ENCODE measurements around the gene ENO4.

The ENO4 gene

DNA sequence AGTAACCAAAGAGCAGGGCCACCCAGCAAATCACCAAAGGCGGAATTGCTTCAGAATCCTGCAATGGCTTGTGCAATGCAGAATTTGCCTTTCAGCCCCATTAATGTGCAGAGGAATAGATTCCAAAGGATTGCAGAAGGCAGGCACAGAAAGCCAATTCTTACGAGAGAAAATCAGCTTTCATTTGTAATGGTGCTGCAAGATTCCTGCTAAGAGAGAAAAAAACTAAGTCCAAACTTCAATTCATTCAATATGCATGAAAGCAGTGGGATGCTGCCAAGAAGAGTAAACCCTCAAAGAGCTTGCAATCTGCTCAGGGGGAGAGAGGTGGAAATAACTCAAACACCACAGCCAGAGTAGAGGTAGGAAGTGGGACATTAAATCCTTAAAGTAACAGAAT is 70.4 kb downstream of the ENO4 start:
- TF ChIP-seq, protein P1, sequence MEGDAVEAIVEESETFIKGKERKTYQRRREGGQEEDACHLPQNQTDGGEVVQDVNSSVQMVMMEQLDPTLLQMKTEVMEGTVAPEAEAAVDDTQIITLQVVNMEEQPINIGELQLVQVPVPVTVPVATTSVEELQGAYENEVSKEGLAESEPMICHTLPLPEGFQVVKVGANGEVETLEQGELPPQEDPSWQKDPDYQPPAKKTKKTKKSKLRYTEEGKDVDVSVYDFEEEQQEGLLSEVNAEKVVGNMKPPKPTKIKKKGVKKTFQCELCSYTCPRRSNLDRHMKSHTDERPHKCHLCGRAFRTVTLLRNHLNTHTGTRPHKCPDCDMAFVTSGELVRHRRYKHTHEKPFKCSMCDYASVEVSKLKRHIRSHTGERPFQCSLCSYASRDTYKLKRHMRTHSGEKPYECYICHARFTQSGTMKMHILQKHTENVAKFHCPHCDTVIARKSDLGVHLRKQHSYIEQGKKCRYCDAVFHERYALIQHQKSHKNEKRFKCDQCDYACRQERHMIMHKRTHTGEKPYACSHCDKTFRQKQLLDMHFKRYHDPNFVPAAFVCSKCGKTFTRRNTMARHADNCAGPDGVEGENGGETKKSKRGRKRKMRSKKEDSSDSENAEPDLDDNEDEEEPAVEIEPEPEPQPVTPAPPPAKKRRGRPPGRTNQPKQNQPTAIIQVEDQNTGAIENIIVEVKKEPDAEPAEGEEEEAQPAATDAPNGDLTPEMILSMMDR (IDR thresholded peaks at IDR 0.05; ENCODE audit: low read depth, low read length) = no peak
- no peak overlapping the region for H3K4me3 ChIP-seq (ENCODE audit: low read depth, low read length)

DNA sequence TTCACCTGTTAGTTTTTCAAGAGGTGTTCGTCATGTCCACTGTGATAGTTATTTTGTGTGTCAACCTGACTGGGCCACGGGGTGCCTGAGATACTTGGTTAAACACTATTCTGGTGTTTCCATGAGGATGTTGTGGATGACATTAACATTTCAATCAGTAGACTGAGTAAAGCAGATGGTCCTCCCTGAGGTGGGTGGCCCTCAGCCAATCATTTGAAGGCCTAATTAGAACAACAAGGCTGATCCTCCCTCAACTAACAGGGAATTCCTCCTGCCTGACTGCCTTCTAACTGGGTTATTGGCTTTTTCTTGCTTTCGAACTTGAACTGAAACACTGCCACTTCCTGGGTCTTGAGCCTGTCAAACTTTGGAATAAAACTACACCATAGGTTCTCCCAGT is 75.8 kb downstream of the ENO4 start:
- TF ChIP-seq, protein P1 (IDR thresholded peaks at IDR 0.05; ENCODE audit: low read depth, low read length) = no peak
- no peak overlapping the region for H3K4me3 ChIP-seq (ENCODE audit: low read depth, low read length)

DNA sequence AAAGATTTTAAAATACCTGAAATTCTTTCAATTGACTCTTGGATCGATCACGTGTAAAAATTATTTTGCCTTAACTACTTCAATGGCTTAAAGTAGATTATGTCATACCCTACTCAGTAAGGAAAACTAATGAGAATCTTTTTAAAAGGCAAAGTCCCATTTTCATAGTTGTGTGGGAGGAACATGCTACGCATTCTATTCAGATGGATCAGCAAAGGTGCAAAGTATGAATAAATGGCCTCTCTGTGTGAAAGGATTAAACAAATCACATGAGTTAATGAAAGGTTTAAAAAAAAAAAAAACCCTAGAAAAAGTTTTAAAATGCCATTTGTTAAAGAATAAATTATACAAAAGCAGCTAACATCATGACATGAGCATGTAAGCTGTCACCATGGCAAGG is 77.1 kb downstream of the ENO4 start:
- H3K4me3 ChIP-seq (ENCODE audit: low read depth, low read length) = no peak overlapping the region
- TF ChIP-seq, protein P1 (IDR thresholded peaks at IDR 0.05; ENCODE audit: low read depth, low read length) = no peak

DNA sequence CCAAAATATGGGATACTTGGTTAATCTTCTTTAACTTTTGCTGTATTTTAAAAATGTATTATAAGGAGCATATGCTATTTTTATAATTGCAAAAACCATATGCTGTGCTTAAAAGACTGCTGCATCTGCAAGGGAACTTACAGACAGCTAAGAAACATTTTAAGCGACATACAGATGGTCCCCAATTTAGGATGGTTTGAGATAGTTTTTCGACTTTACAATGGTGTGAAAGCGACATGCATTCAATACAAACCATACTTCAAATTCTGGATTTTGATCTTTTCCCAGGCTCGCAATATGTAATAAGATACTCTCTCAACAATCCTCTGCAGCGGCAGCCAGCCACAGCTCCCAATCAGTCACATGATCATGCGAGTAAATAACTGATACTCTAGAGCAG is 82.5 kb downstream of the ENO4 start:
- TF ChIP-seq, protein P1 (IDR thresholded peaks at IDR 0.05; ENCODE audit: low read depth, low read length) = no peak
- H3K4me3 ChIP-seq (ENCODE audit: low read depth, low read length) = no peak overlapping the region

All from WI38 (cell line).